ENCODE results near the gene DCTD. TPM values are rescaled to one million over a fixed set of nuclear protein-coding genes. Genes with fewer than 3 reads are reported as not detected.

DCTD gene
- total and polyA plus RNA-seq, 2 of the 13 experiments (the other 11 are each of a cell fraction or from before 2014, with no cell fraction given): 85.1 to 95.3 TPM

- no peak for TF ChIP-seq ZBTB46 (CRISPR knock-in tag; IDR thresholded peaks at IDR 0.05; ENCODE audit: borderline replicate concordance)
- TF ChIP-seq ZSCAN30 (CRISPR knock-in tag; IDR thresholded peaks at IDR 0.05): peak; percentile 78
- TF ChIP-seq ZNF646 (CRISPR knock-in tag; IDR thresholded peaks at IDR 0.05): no peak
- peak; percentile 77; the same call in 1 of the 2 replicates for TF ChIP-seq MYNN (CRISPR knock-in tag; IDR thresholded peaks at IDR 0.05; ENCODE audit: low read depth)
- TF ChIP-seq REST (IDR thresholded peaks at IDR 0.05; ENCODE audit: borderline replicate concordance in 1 of 2, low read depth in 1 of 2, low read length in 2 of 2): peak in 1 of 2 experiments; percentile 58; a peak in 1 of 4 replicates
- no peak for TF ChIP-seq ZNF598 (CRISPR knock-in tag; IDR thresholded peaks at IDR 0.05; ENCODE audit: borderline replicate concordance)
- peak; percentile 48; the same call in 1 of the 2 replicates for TF ChIP-seq FOXA1 (IDR thresholded peaks at IDR 0.05)
- TF ChIP-seq FOXA1 (CRISPR knock-in tag; IDR thresholded peaks at IDR 0.05): peak; percentile 84
- no peak for TF ChIP-seq RELA (CRISPR knock-in tag; IDR thresholded peaks at IDR 0.05)
- 0 out of 2 replicates have a peak, but pooled peaks have one; percentile 63 for TF ChIP-seq PAWR (CRISPR knock-in tag; IDR thresholded peaks at IDR 0.05; ENCODE audit: borderline replicate concordance)
- TF ChIP-seq DNMT1 (CRISPR knock-in tag; IDR thresholded peaks at IDR 0.05): no peak
- TF ChIP-seq HOXA9 (CRISPR knock-in tag; IDR thresholded peaks at IDR 0.05; ENCODE audit: borderline replicate concordance): no peak
- peak; percentile 84; the same call in 1 of the 2 replicates for TF ChIP-seq ZFP36L1 (CRISPR knock-in tag; IDR thresholded peaks at IDR 0.05)
- no peak for TF ChIP-seq FUBP1 (CRISPR knock-in tag; IDR thresholded peaks at IDR 0.05; ENCODE audit: borderline replicate concordance)
- peak; percentile 71; the same call in 1 of the 2 replicates for TF ChIP-seq ZNF878 (CRISPR knock-in tag; IDR thresholded peaks at IDR 0.05)
Observed at GRCh38 chr4:182895791-182896292, 21.3 kb downstream of the DCTD start (continued).

Measured in HepG2 (cell line).